WERI-Rb-1 (cell line): Measurements from ENCODE around the gene KDM2B.
A peak's percentile ranks its signal among the peaks of the same experiment; 100 is the strongest.

Source experiments
- DNase-seq: peaks from one replicate; pipeline ENCODE4 v3.0.0-alpha.2; 2020
- H3K27ac ChIP-seq: fragments of 250-450 bp; sonication (Bioruptor Pico); 2 replicates; pipeline ENCODE4 v1.5.1; 2020; ENCODE audit warnings: mild to moderate bottlenecking, moderate library complexity
- H3K27me3 ChIP-seq: fragments of 250-450 bp; sonication (Bioruptor Pico); 2 replicates; pipeline ENCODE4 v1.5.1; 2021; ENCODE audit warnings: mild to moderate bottlenecking, low read depth, moderate library complexity; ENCODE audit not compliant: insufficient read depth, severe bottlenecking
- H3K36me3 ChIP-seq: fragments of 250-450 bp; sonication (Bioruptor Pico); 2 replicates; pipeline ENCODE4 v1.5.1; 2020; ENCODE audit warnings: mild to moderate bottlenecking, moderate library complexity
- H3K4me3 ChIP-seq: 2 replicates; pipeline ENCODE4 v1.5.1; 2011; ENCODE audit warnings: low read depth, mild to moderate bottlenecking, control low read depth, low read length
- H3K9me3 ChIP-seq: fragments of 250-450 bp; sonication (Bioruptor Pico); 2 replicates; pipeline ENCODE4 v1.5.1; 2021; ENCODE audit warnings: mild to moderate bottlenecking, moderate library complexity; ENCODE audit not compliant: severe bottlenecking
- TF ChIP-seq, protein P1 (sequence below): IDR thresholded peaks from 2 replicates; pipeline ENCODE4 v1.5.1; 2011; ENCODE audit warnings: low read depth, mild to moderate bottlenecking, control low read depth, inconsistent platforms, low read length

KDM2B gene

DNA sequence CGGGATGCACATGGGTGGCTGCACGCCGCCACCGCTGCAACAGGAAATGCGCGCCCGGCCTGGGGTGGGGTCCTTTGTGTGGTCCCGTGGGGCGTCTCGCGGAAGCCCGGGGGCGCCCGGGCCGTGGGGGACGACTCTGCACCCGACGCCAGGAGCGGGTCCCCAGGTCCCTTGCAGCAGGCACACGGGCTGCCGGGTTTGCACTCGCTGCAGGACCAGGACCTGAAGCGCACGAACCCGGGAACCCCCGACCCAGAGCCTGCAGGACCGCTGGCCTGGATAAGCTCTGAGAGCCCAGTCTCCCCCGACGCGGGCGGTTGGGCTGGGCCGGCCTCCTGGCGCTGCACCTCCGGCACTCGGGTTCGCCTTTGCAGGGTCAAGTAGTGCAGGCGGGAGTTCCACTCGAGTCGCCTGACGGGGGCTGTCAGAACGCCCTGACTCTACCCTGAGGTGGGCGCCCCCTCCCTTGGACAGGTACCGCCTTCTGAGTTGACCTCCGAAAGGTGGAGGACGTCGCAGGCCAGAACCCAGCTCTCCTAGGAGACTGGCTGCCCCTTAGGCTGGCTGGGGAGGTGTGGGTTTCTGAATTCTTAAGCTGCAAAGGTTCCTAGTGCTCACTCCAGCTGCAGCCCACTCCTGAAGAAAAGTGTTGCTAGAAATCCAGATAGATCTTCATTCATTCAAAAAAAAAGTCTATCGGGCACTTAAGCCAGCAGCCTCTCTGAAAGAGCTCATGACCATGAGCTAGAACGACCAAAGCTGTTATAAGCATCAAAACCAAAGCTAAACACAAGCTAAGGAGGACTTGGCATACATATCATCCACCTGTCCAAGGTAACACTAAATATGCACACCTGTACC is 113.0 kb downstream of the KDM2B start:
- no peaks in the 10 kb centered on the region for H3K36me3 ChIP-seq
- H3K27me3 ChIP-seq: no peaks in the 10 kb centered on the region
- H3K27ac ChIP-seq: peak overlapping the region; percentile 74
- H3K4me3 ChIP-seq: peak overlapping the region; percentile 75
- no peaks in the 10 kb centered on the region for H3K9me3 ChIP-seq
- TF ChIP-seq, protein P1, sequence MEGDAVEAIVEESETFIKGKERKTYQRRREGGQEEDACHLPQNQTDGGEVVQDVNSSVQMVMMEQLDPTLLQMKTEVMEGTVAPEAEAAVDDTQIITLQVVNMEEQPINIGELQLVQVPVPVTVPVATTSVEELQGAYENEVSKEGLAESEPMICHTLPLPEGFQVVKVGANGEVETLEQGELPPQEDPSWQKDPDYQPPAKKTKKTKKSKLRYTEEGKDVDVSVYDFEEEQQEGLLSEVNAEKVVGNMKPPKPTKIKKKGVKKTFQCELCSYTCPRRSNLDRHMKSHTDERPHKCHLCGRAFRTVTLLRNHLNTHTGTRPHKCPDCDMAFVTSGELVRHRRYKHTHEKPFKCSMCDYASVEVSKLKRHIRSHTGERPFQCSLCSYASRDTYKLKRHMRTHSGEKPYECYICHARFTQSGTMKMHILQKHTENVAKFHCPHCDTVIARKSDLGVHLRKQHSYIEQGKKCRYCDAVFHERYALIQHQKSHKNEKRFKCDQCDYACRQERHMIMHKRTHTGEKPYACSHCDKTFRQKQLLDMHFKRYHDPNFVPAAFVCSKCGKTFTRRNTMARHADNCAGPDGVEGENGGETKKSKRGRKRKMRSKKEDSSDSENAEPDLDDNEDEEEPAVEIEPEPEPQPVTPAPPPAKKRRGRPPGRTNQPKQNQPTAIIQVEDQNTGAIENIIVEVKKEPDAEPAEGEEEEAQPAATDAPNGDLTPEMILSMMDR: no peak
- DNase-seq: no peak

DNA sequence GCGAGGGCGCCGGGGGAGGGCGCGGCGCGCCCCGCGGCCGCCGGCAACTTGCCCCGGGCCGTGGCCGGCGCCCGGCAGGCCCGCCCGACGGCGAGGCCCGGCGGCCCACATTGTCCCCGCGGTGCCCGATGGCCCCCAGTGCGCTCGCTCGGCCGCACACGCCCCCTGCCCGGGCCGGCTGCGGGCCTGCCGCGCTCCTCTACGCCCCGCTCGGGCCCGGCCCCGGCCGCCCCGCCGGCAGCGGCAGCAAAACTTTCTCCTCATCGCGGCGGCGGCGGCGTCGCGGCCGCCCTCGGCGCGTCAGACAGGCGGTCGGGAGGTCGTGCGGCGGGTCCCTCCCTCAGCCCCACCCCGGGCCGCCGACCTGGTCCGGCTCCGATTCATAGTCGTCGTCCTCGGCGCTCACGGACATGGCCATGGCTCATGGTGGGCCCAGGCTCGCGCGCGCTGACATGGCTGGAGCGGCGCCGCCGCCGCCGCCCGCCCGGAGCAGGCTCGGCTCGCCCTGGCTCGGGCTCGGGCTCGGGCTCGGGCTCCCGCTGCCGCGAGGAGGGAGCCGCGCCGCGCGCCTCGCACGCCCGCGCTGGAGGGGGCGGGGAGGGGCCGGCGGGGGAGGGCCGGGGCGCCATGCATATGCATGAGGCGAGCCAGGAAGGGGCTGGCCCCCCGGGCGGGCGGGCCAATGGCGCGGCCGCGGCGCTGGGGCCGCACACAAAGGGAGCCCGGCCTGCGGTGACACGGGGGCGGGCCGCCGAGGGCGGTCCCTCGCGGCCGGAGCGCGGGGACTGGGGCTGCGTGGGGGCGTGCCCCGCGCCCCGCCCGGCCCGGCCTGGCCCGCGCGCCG is 113.8 kb downstream of the KDM2B start:
- Histone ChIP-seq H3K27me3 (no peaks in the 10 kb centered on the region), H3K27ac (peak overlapping the region; percentile 74), H3K4me3 (peak overlapping the region; percentile 75), H3K9me3 (no peaks in the 10 kb centered on the region), H3K36me3 (no peaks in the 10 kb centered on the region)
- TF ChIP-seq, protein P1: no peak
- DNase-seq: peak; percentile 91

DNA sequence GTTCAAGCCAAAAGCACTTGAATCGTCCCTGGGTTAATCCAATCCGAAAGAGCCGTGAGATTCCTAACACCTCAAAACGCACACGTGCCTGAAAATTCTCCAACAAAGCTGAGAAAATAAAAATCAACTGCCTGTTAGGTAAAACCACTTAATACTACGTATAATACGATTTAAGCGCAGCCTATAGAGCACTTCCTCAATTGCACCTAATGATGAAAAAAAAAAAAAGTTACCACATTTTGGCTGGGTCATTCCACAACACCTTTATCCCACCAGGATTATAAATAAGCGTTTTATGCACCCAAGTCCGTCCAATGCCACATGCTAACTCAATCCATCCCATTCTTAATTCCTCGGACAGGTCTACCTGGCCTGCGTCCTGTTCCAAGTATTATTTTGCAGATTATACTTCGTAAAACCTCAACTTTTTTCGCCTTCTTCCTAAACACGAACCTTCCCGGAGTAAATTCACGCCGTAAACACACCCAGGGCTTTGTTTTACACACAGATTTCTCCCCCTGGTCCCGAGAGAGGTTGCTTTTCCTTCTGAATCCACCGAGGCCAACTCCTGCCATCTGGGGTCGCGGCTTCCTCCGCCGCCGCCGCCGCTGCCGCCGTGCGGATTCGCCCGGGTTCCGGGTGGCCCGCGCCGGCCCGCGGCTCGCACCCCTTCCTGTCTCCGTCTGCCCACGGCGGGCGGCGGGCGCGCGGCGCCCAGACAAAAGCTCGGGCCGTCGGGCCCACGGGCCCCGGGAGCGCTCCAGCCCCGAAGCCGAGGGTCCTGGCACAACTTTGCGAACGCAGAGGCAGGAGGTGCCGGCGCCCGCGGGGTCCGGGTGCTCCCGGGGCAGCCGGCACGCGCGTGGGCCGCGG is 114.7 kb downstream of the KDM2B start:
- no peak overlapping the region for H3K27ac ChIP-seq
- DNase-seq: peak; percentile 33

DNA sequence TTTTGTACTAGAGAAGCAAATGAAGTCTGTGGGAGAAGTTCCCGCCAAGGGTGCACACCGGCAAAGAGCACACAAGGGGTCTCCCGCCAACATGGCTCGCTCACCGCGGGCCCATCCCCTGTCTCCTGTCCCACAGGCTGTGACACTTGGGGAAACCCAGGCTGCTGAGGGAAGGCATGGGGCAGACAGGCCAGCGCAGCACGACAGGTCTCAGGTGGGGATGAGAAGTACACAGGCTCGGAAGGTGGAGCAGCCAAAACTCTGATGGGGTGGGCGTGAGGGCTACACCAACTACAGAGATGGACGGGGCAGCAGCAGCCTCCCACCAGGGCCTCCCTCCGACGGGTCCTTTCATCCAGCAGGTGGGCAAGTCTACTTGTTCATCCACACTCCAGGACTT is 116.5 kb downstream of the KDM2B start:
- no peak for DNase-seq
- TF ChIP-seq, protein P1: no peak
- Histone ChIP-seq H3K27me3 (no peaks in the 10 kb centered on the region), H3K27ac (no peak overlapping the region), H3K4me3 (no peak overlapping the region), H3K36me3 (no peaks in the 10 kb centered on the region), H3K9me3 (no peaks in the 10 kb centered on the region)

More for the DNA sequence above, 114.7 kb downstream of the KDM2B start:
- TF ChIP-seq, protein P1: no peak
- Histone ChIP-seq H3K36me3 (no peaks in the 10 kb centered on the region), H3K4me3 (peak overlapping the region; percentile 58), H3K27me3 (no peaks in the 10 kb centered on the region), H3K9me3 (no peaks in the 10 kb centered on the region)

DNA sequence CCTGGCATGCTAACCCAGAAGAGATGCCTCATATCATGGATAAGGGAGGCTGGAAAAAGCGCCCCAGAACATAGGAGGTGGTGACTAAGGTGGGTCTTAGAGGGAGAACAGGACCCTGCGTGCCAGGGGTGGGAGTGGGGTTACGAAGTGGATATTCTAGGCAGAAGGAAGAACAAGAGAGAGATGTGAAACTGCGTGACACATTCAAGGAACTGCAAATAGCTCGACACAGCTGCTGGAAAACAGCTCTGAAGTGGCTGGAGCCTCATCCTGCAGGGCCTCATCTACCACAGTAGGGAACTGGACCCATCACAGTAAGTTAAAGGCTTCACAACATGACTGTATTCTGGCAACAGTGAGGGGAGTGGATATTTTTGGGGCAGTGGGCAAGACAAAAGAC is 119.8 kb downstream of the KDM2B start:
- Histone ChIP-seq H3K4me3 (no peak overlapping the region), H3K9me3 (no peaks in the 10 kb centered on the region), H3K36me3 (peaks cover 3% of the 10 kb centered on the region; the same call in 1 of the 2 replicates), H3K27ac (no peak overlapping the region), H3K27me3 (no peaks in the 10 kb centered on the region)
- DNase-seq: no peak
- TF ChIP-seq, protein P1: no peak
